Heart left ventricle (tissue), 13 donors: ENCODE results near the gene TNFAIP6.

Experiments used
- POLR2A ChIP-seq, 2 donors: fragments of 450-650 bp; IDR thresholded peaks; one replicate each; pipeline ENCODE4 v1.6.1; 2017; ENCODE audit warnings: antibody characterized with exemption in 2 of 2, mild to moderate bottlenecking in 2 of 2, moderate library complexity in 2 of 2
- TF ChIP-seq, protein P1 (sequence below), 12 donors: fragments of 200-600 bp; sonication (generic) in 4 of 12; IDR thresholded peaks; one replicate each; pipeline versions ENCODE4 v1.5.0 to v1.8.0; 2018 to 2022; ENCODE audit warnings: antibody characterized with exemption in 12 of 12, mild to moderate bottlenecking in 5 of 12
- donor health status: ischemic (EF 13 %, LVEDD 7.1; RV severe dilation, severe dysfunction).
- donor health status: DM: no; HTN: yes; CAD: no.
- donor health status: DM: no; HTN: no; CAD: no.
- donor health status: ischemic (EF 25% LVEDD 6.9; RV normal size, moderate dysfunction).
- donor health status: ischemic (EF 25% LVEDD 5.7; RV mildly dilated, moderate dysfunction).
- donor health status: ischemic (EF 35%, LVEDD 5.7; RV mildly dilated, moderate dysfunction).
- donor health status: nonischemic (EF 11% LVEDD 7.7; RV severe dilation, severe dysfunction).
- donor health status: DM: yes; HTN: yes; CAD: no.
- donor health status: PGD.
- donor health status: ischemic (EF 29% LVEDD 5.4; RV normal size, mild dysfunction).
- donor health status: nonischemic (EF 23%, LVEDD 6.1; RV moderate dilation, normal function).

DNA sequence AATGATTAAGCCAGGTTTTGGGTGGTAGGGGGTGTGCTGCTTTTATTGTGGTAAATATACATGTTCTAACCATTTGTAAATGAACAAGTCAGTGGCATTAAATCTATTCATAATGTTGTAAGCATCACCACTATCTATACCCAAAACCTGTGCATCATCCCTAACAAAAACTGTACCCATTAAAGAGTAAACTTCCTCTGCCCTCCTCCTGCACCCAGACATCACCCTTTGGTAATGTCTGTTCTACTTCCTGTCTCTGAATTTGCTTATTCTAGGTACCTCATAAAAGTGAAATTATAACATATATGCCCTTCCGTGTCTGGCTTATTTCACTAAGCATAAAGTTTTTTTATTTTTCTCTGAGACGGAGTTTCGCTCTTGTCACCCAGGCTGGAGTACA is 66.4 kb downstream of the TNFAIP6 start:
- TF ChIP-seq, protein P1, sequence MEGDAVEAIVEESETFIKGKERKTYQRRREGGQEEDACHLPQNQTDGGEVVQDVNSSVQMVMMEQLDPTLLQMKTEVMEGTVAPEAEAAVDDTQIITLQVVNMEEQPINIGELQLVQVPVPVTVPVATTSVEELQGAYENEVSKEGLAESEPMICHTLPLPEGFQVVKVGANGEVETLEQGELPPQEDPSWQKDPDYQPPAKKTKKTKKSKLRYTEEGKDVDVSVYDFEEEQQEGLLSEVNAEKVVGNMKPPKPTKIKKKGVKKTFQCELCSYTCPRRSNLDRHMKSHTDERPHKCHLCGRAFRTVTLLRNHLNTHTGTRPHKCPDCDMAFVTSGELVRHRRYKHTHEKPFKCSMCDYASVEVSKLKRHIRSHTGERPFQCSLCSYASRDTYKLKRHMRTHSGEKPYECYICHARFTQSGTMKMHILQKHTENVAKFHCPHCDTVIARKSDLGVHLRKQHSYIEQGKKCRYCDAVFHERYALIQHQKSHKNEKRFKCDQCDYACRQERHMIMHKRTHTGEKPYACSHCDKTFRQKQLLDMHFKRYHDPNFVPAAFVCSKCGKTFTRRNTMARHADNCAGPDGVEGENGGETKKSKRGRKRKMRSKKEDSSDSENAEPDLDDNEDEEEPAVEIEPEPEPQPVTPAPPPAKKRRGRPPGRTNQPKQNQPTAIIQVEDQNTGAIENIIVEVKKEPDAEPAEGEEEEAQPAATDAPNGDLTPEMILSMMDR (IDR thresholded peaks at IDR 0.05): no peak
- TF ChIP-seq POLR2A (IDR thresholded peaks at IDR 0.05): no peak
